Stimulated activated CD4-positive, alpha-beta T cell treated with anti-CD3 and anti-CD28 coated beads, Interleukin-4, amount 100 ng/mL, for 4 hours (primary cell): ENCODE data around the gene DHX16.
A peak's percentile ranks its signal among the peaks of the same experiment; 100 is the strongest.
"Not testable (repeated sequence)": the region's sequence is repeated elsewhere in the genome, so short reads cannot be mapped to it uniquely, and the experiment has no call there.

Source experiments
- DNase-seq, 2 experiments: peaks; one replicate each; pipeline ENCODE4 v3.0.0-alpha.2; 2020

The DHX16 gene

GRCh38 chr6:30672445-30673253, at the start of gene DHX16:
Gene DHX16 (minus strand): TSS chr6:30673006. CDS start chr6:30672841, 165 bp downstream.
- DNase-seq, result peak; percentile 86

- DNase-seq, result not testable (repeated sequence)
These were observed 49.1 kb upstream of the DHX16 start for GRCh38 chr6:30722025-30722279.

GRCh38 chr6:30721198-30722024, 48.6 kb upstream of the DHX16 start:
- DNase-seq, result peak; percentile 96 to 99

GRCh38 chr6:30720738-30721197, 48.0 kb upstream of the DHX16 start:
- DNase-seq, result peak; percentile 53 to 64

- peak; percentile 93 to 94 for DNase-seq
These were observed 47.3 kb upstream of the DHX16 start, which contains the start of gene TUBB for GRCh38 chr6:30719791-30720737. Gene TUBB (plus strand): TSS chr6:30720352. CDS start chr6:30720507, 155 bp downstream.

GRCh38 chr6:30719356-30719755, 46.5 kb upstream of the DHX16 start:
- DNase-seq, result no peak

- DNase-seq, result not testable (repeated sequence)
These were observed 45.3 kb upstream of the DHX16 start for GRCh38 chr6:30717845-30718720.

- DNase-seq, result peak; percentile 95 to 100
These were observed 44.5 kb upstream of the DHX16 start, which contains the start of gene MDC1 for GRCh38 chr6:30717129-30717844. Gene MDC1 (minus strand): TSS chr6:30717281. CDS start chr6:30715175, 2,106 bp downstream.

GRCh38 chr6:30716879-30717128, 44.0 kb upstream of the DHX16 start:
- DNase-seq, result no peak

GRCh38 chr6:30714263-30714662, 41.5 kb upstream of the DHX16 start:
- no peak for DNase-seq

GRCh38 chr6:30712441-30712945, 39.7 kb upstream of the DHX16 start:
- DNase-seq, result no peak

GRCh38 chr6:30711758-30712380, 39.1 kb upstream of the DHX16 start:
- no peak for DNase-seq

- no peak for DNase-seq
These were observed 36.5 kb upstream of the DHX16 start for GRCh38 chr6:30709101-30709868.

GRCh38 chr6:30707281-30707850, 34.6 kb upstream of the DHX16 start:
- no peak for DNase-seq

- no peak for DNase-seq
These were observed 32.8 kb upstream of the DHX16 start for GRCh38 chr6:30705620-30706019.

- no peak for DNase-seq
These were observed 31.0 kb upstream of the DHX16 start for GRCh38 chr6:30703821-30704220.

GRCh38 chr6:30703011-30703410, 30.2 kb upstream of the DHX16 start:
- no peak for DNase-seq

GRCh38 chr6:30700340-30700739, 27.5 kb upstream of the DHX16 start:
- no peak for DNase-seq

GRCh38 chr6:30696432-30696831, 23.6 kb upstream of the DHX16 start:
- DNase-seq, result no peak
